ENCODE data around the gene CCDC51.

Gene CCDC51

DNA sequence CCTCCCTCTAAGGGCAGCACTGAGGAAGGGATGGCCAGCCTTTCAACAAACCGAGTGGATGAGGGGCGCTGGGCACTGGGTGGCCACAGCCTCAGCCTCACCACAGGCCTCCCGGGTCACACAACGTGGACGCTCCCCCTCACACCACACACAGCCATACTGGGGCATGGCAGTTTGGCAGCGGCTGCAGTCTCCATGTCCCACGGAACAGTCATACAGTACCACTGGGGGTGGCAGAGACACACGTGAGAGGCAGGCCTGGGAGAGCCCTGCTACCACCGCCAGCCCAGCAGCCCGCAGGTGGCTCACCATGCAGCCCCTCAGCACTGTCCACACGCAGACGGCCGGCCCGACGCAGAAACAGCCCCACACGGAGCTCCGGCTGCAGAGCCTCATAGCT, 21.8 kb downstream of the CCDC51 start:
- DNase-seq: no peak

- no peak for DNase-seq
Observed at GRCh38 chr3:48417529-48418108, 22.3 kb downstream of the CCDC51 start.

GRCh38 chr3:48416546-48416945, 23.4 kb downstream of the CCDC51 start:
- DNase-seq: no peak

- DNase-seq: no peak
Observed at GRCh38 chr3:48416091-48416505, 23.8 kb downstream of the CCDC51 start.

- DNase-seq: no peak
Observed at GRCh38 chr3:48415251-48415953, 24.5 kb downstream of the CCDC51 start.

DNA sequence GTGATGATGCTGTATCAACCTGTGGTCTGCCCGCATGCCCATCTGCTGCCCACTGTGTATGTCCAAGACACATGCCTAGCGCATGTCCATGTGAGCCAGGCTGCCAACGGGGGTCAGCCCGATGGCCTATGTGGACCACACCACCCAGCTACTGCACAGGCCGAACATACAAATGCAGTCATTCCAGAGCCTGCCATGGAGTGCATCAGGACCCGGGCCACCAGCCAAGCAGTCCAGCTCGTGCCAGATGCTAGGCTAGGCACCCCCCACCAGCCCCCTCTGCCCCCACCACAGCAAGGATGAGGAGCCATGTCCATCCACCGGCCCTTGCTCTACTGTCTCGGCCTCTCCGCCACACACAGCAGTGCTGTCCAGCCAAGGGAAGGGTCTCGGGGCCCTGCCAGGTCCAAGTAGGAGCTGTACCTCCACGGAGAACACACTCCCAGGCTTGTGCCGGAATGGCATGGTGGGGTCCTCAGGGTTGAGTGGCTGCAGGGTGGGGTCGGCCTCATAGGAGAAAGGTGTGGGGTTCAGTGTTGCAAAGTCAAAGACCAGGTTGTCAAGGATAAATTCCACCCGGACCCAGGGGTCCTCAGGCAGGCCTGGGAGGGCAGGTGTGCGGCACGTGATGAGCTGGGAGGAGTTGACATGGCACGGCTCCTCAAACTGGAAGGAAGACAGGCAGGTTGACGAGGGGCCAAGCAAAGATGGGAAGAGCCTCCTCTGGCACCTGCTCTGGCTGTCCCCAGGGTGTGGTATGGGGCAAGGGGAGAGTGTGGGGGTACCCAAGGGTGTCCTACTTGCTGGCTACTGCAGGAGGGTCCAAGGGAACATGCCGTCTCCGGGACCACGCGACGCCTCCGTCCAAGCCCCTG, 25.3 kb downstream of the CCDC51 start:
- no peak for DNase-seq

- DNase-seq: no peak
Observed at GRCh38 chr3:48413611-48414010, 26.3 kb downstream of the CCDC51 start.

- no peak for DNase-seq
Observed at GRCh38 chr3:48413086-48413485, 26.8 kb downstream of the CCDC51 start.

- no peak for DNase-seq
Observed at GRCh38 chr3:48412375-48413001, 27.4 kb downstream of the CCDC51 start.

- no peak for DNase-seq
Observed at GRCh38 chr3:48411606-48412374, 28.1 kb downstream of the CCDC51 start.

- no peak for DNase-seq
Observed at GRCh38 chr3:48411041-48411588, 28.8 kb downstream of the CCDC51 start.

GRCh38 chr3:48410205-48411040, 29.5 kb downstream of the CCDC51 start:
- DNase-seq: no peak

DNA sequence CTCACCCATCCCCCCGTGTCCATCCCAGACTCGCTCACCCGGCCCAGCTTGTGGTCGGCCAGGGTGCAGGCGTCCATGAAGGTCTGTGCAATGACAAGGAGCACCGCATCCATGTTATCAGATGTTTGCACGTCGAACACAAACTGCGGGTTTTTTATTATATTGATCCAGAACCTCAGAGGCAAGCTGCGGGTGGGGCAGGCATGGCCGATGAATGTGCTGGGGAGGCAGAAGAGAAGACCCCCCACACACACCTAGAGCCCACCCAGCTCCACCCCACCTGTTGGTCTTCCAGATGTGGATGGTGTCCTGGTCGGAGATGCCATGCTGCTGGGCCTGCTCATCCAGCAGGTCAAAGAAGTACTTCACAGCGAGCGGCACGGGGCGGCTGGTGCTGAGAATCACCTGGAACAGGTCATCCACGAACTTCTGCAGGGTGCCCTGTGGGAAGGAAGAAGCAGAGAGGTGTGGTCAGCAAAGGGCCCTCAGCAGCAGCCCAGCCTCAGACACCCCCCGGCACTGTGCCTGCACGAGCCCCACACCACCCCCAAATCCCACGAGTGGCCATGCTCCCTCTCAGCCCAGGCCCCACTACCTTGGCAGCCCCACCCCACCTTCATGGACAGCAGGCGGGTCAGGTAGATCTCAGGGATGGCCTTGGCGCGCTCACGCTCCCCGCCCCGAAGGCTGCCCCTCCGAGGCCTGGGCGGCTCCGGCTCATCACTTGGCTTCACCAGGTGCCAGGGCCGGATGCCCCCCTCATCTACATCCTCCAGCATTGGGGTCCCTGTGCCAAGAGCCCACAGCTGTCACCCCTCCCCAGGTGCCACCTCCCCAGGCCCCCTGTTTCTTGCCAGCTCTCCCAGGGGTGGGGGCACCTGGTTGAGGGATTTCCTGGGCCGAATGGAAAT, 30.4 kb downstream of the CCDC51 start:
- no peak for DNase-seq

DNA sequence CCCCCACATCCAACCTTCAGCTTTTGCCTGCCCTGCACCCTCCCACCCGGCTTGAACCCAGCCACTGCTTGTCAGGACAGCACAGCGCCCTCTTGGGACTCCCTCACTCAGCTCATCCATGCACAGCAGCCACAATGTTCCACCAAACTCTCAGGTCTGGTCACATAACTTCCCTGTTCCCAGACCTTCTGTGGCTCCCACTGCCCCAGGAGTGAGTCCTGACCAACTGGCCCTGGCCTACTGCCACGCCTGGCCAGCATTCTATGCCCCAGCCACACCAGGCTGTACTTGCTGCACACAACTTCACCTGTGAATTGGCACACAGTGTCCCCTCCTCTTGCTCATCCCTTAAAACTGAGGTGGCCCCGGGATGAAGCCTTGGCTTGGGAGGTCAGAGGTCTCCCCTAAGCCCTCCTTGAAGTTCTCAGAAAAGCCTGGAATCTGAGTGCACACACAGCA, 31.1 kb downstream of the CCDC51 start:
- no peak for DNase-seq

GRCh38 chr3:48407542-48408099, 32.3 kb downstream of the CCDC51 start:
- no peak for DNase-seq

DNA sequence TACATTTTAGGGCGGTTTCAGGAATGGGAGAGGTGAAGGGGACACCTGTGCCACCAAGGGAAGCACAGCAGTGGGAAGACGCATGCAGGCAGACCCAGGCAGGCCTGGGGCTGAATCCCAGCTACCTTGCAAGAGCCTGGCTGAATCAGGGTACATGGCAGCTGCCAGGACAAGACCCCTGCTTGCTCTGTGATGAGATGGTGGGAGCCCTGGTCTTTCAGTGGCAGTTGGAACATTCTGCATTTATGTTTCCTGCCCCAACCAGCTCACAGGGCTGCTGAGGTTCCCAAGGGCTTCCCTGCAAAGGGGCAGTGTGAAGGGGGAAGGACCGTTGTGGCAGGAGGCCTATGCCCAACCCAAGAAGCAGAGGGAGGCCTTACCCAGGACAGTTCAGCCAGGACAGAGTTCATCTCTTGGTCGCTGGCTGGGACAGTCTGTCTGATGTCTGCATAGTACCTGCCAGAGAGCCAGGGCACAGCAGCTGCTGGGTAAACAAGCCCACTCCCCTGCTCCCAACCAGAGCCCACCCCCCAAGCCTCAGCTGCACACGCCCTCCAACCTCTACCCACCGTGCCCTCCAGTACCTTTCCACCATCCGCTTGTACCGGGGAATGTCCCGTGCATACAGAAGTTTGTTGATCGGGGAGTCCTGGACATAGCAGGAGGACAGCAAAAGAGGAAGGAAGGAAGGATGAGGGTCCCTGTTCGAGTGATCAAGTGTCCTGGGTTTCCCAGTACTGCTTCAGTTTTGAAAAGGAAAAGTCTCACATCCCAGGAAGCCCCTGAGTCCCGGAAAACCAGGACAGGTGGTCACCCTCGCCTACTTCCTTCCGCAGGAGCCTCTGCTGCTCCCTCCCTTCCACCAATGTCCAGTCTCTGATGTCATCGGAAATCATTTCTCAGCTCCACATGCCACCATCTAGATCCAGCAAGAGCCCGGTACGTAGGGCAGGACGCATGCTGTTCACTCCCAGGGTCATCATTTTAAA, 33.2 kb downstream of the CCDC51 start:
- no peak for DNase-seq

DNA sequence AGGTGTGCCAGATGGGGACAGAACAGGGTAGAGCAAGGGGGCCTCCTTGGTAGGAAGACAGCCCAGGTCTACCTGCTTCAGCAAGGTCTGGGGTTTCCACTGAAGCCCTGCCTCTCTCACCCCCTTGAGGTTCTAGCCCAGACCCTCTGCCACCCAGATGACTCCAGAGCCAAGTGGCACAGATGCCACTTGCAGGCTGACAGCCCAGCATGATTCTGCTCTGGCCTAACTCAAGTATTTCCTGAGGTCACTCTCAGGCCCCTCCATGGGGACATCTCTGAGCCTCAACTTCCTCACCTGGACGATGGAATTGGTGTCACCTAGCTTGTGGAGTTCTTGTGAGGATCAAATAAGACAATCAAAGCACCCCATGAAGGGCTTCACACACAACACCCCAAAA, 33.9 kb downstream of the CCDC51 start:
- DNase-seq: no peak

- no peak for DNase-seq
Observed at GRCh38 chr3:48405343-48405881, 34.5 kb downstream of the CCDC51 start.
